Measurements from ENCODE around the gene OR1F1.
"Not testable (repeated sequence)": the region's sequence is repeated elsewhere in the genome, so short reads cannot be mapped to it uniquely, and the experiment has no call there.

OR1F1 gene

GRCh38 chr16:3197694-3198333 is 9.8 kb downstream of the OR1F1 start:
- DNase-seq (ENCODE audit: low read depth in 2 of 2, low spot score in 1 of 2) = not testable (repeated sequence)

DNA sequence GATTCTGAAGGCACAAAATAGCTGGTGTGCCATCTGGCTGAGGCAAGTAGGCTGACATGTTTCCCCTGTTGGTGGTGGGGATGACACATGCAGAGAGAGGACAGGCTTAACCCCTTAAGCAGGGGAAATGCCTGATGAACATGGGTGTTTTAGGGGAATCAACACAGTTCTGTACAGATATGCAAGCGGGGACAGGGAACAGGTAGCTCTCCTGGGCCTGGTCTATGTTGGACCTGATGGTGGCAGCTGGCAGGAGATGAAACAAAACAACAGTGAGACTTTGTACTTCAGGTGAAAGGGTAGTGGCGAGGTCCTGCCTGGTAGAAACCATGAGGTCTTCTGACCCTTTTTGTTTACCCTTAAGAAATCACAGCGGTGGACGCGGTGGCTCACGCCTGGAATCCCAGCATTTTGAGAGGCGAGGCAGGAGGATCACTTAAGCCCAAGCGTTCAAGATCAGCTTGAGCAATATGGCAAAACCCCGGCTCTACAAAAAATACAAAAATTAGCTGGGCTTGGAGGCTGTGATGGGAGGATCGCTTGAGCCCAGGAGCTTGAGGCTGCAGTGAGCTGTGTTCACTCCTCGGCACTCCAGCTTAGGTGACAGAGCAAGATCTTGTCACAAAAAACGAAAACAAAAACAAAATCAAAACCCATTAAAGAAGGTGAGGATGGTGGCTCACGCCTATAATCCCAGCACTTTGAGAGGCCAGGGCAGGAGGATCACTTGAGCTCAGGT is 10.5 kb downstream of the OR1F1 start:
- DNase-seq (ENCODE audit: low read depth in 2 of 2, low spot score in 1 of 2) = no peak

DNA sequence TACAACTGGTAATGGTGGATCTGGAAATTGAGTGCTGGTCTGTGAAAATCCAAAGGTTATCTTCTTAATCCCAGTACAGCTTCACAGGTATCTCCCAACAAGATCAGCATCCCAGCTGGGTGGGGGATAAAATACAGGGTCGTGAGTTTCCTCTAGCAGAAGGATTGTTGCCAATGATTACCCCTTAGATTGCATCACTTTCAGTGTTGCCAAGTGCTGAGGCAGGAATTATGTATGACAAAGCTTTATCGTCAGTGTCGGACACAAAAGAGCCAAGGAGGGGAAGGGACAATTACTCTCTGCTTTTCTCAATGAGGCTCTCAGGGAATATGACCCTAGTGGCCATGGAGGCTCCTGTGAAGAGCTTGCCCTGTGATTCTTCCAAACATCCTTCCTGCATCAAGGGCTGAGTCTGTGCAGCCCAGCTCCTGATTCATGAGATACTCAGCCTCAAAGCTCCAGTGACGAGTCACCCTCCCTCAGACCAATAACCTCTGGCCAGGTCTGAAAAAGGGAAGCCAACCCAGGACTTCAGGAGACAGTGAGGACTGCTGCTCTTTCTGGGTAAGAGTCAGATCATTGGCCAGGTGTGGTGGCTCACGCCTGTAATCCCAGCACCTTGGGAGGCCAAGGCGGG is 15.0 kb downstream of the OR1F1 start:
- DNase-seq (ENCODE audit: low read depth in 2 of 2, low spot score in 1 of 2) = no peak

DNA sequence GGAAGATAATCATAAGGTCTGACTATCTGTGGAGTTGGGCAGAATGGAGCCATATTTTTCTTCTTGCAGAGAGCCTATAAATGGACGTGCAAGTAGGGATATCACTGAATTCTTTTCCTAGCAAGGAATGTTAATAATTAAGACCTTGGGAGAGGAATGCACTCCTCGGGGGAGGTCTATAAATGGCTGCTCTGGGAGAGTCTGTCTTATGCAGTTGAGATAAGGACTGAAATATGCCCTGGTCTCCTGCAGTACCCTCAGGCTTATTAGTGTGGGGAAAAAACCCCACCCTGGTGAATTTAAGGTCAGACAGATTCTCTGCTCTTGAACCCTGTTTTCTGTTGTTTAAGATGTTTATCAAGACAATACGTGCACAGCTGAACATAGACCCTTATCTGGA is 17.9 kb downstream of the OR1F1 start:
- not testable (repeated sequence) for DNase-seq (ENCODE audit: low read depth in 2 of 2, low spot score in 1 of 2)

DNA sequence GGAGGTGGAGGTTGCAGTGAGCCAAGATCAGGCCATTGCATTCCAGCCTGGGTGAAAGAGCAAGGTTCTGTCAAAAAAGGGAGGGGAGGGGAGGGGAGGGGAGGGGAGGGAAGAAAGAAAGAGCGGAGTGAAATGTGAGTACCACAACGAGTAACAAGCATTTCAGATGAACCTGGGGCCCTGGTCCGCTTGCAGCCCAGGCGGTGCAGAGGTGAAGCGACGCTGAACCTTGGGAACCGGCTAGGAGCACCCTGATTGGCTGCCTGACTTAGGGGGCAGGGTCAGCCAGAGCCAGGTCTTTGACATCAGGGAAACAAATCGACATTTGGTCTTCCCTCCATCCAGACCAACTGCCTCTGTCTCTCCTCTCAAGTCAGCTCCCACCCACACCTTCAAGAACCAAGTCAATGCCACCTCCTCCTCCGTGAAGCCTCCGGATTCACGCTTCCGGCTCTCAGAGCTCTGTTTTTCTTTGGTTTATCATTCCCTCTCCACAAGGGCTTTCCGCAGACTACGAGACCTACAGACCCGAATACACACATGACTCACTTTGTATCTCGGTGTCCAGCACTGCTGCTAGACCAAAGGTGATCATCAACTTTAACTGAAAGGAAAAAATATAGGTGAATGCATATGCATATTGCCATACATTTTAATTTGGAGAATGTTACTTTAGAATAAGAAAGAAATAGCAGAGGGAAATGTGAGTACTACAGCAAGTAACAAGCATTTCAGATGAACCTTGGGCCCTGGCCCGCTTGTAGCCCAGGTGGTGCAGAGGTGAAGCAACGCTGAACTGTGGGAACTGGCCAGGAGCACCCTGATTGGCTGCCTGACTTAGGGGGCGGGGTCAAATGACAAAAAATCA is 19.3 kb downstream of the OR1F1 start:
- DNase-seq (ENCODE audit: low read depth in 2 of 2, low spot score in 1 of 2) = no peak

- no peak for DNase-seq (ENCODE audit: low read depth in 2 of 2, low spot score in 1 of 2)
Measured at GRCh38 chr16:3212006-3212405, 24.0 kb downstream of the OR1F1 start.

GRCh38 chr16:3212567-3212966 is 24.6 kb downstream of the OR1F1 start:
- no peak for DNase-seq (ENCODE audit: low read depth in 2 of 2, low spot score in 1 of 2)

DNA sequence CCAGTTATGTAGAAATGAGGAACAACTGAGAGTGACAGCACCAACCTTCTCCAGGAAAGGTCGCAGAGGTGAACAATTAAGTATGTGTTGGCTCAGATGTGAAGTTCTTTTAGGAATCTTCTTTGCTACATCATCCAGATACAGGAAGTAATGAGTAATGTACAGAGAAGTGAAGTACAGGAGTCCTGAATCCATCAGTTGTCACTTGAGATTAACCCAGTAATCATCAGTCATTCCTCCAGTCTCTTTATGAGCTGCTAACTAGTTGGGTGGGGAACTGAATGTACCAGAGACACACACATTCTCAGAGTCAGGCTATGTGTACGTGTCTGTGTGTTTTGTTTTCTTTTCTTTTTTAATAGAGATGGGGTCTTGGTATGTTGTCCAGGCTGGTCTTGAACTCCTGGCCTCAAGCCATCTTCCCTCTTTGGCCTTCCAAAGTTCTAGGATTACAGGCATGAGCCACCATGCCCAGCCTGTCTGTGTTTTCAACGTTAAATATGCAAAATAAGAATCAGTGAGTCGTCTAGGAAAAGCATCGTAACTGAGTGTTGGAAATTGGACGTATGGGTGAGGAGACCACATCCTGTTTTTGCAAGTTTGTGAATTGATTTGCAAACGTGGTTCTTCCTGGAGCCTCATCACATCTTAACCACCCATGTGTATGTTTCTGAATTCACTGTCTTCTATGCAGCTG is 27.0 kb downstream of the OR1F1 start:
- DNase-seq (ENCODE audit: low read depth in 2 of 2, low spot score in 1 of 2) = no peak

GRCh38 chr16:3215601-3216262 is 27.7 kb downstream of the OR1F1 start:
- DNase-seq (ENCODE audit: low read depth in 2 of 2, low spot score in 1 of 2) = no peak

DNA sequence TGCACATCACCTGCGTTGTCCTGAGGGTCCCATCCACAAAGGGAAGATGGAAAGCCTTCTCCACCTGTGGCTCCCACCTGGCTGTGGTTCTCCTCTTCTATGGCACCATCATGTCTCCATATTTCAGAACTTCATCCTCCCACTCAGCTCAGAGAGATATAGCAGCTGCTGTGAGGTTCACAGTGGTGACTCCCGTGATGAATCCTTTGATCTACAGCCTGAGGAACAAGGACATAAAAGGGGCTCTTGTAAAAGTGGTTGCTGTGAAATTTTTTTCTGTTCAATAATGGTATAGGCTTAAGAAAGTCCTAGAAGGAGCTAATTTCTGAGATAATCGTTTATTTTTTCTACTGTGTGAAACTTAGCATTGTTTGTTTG is 28.2 kb downstream of the OR1F1 start:
- DNase-seq (ENCODE audit: low read depth in 2 of 2, low spot score in 1 of 2) = no peak

- DNase-seq (ENCODE audit: low read depth in 2 of 2, low spot score in 1 of 2) = no peak
Measured at GRCh38 chr16:3220839-3221238, 32.8 kb downstream of the OR1F1 start.

DNA sequence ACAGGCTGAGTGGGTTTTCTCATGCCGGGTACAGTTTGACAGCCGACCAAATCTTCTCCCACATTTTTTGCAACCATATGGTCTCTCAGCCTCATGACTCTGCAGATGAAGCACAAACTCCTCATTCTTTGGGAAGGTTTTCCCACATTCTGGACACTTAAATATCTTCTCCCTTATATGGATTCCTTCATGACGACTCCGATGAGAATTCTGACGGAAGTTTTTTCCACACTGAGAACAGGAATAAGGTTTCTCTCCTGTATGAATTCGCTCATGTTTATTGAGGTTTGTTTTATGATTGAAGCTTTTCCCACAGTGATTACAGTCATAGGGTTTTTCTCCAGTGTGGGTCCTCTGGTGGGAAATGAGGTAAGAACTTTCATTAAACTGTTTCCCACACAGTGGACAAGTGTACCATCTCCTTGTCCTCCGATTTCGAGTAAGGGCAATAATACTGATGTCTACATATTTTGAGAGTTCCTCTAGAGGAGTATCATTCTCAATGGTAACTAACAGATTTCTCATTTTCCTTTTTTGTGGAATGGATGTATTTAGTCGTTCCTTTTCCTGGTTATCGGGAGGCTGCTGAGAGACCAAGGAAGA is 36.0 kb downstream of the OR1F1 start:
- no peak for DNase-seq (ENCODE audit: low read depth in 2 of 2, low spot score in 1 of 2)

GRCh38 chr16:3234543-3234856 is 46.5 kb downstream of the OR1F1 start:
- DNase-seq (ENCODE audit: low read depth in 2 of 2, low spot score in 1 of 2) = no peak

DNA sequence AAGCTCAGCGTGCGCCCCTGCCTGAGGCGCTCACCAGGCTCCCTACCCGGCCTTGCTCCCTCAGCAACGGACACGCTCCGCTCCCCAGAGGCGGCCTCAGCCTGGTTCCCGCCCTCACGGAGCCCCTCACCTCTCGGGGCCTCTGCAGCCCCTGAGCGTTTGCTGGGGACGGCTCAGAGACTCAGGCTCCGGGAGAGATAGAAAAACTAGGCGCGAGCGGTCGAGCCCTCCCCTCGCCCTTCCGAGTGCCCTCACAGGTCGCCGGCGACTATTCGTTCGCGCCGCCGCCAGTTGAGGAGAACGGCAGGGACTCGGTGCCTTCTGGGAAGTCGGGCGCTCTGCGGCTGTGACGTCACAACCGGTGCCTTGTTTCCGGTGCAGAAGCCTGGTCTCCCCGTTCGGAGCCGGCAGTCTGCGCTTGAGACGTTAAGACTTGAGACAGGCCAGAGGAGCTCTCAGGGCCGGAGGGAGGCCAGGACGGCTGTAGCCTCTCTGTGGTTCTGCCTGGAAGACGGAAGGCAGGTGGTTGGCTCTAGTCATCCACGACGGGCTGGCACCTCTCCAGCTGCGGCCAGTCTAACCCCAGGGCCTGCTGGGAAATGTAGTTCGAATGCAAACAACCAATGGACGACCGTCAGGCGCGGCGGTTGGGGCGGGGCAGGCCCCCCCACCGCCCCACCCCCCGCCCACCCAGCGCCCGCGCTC is 47.0 kb downstream of the OR1F1 start, which contains the start of gene ZNF200:
ZNF200 (minus strand) TSS at position 302 of the 705 bp plus-strand sequence. CDS start 1,403 bp downstream, outside the sequence.
- DNase-seq (ENCODE audit: low read depth in 2 of 2, low spot score in 1 of 2) = peak; percentile 84 to 89

- DNase-seq (ENCODE audit: low read depth in 2 of 2, low spot score in 1 of 2) = no peak
Measured at GRCh38 chr16:3235856-3236669, 48.1 kb downstream of the OR1F1 start.

DNA sequence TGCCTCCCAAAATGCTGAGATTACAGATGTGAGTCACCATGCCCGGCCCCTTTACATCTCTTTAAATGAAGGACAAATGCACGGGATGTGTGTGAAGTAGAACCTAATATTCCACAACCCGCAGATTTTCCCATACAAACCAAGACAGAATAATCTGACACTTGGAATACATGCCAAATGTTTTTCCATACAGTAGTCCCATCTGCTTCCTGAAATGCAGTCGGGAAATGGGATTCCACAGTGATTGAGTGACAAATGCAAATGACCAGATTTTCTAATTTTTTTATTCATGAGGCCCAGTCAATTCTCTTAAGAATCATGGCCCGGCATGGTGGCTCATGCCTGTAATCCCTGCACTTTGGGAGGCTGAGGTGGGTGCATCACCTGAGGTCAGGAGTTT is 53.8 kb downstream of the OR1F1 start:
- no peak for DNase-seq (ENCODE audit: low read depth in 2 of 2, low spot score in 1 of 2)

DNA sequence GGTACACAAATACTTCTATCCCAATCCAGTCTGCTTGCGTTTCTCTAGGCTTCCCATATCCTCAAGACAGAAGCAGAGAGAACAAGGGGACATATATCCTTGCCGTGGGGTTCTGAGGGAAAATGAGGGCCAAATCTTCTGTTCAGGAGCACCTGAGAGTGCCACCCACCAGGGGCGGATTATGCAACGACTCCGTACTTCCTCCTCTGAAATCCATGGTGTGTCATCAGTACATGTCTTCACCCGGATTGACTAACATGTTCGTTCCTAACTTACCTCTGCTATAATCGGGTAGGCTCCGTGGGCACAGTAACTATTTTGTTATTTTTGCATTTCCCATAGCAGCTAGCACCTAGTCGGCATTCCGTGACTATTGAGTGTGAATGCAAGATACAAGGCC is 54.7 kb downstream of the OR1F1 start:
- no peak for DNase-seq (ENCODE audit: low read depth in 2 of 2, low spot score in 1 of 2)

DNA sequence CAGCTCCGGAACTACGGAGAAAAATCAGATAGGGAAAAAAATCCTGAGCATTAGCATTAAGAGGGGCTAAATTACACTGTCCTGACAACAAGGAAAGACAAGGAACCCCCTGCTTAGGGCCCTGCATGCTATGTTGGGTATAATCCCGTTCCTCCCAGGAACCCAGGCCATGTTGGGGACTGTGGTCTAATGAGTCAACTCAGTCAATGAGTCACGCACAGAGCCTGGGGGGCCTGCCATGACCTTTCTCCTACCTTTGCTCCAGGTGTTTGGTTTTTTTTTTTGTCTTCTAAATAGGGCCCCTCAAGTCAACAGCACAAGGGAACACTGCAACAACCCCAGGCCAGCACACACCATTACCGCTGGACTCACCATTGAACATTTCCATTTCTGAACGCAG is 55.9 kb downstream of the OR1F1 start:
- DNase-seq (ENCODE audit: low read depth in 2 of 2, low spot score in 1 of 2) = no peak

DNA sequence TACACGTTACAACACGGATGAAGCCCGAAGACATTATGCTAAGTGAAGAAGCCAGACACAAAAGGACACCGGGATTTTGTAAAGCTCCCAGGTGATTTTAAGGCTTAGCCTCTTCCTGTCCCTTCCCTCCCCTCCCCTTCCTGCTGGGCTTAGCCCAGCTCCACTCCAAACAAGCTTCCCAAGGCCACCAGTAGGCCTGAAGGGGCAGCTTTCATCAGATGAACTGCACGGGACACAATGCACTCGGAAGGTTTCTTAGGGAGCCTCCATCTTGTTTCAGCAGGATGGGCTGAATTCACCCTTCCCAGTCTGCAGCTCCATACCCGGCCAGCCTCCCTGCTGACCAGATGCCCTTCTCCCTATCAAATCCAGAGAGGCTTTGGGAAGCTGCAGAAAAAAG is 58.0 kb downstream of the OR1F1 start:
- DNase-seq (ENCODE audit: low read depth in 2 of 2, low spot score in 1 of 2) = no peak
